HepG2 (cell line): ENCODE data around the gene VPS13D. TPM values are rescaled to one million over a fixed set of nuclear protein-coding genes. Genes with fewer than 3 reads are reported as not detected.

Source experiments
- ETV5 ChIP-seq: IDR thresholded peaks from 2 replicates; pipeline ENCODE4 v1.6.1; 2018; ENCODE audit warnings: missing biosample characterization, missing genetic modification reagents, inconsistent platforms, borderline replicate concordance
- FOXK2 ChIP-seq: fragments of 450-650 bp; IDR thresholded peaks from 2 replicates; pipeline ENCODE4 v1.6.1; 2016
- KLF6 ChIP-seq: IDR thresholded peaks from 2 replicates; pipeline ENCODE4 v1.8.0; 2016; ENCODE audit warnings: missing biosample characterization, missing genetic modification reagents
- MIER2 ChIP-seq: IDR thresholded peaks from 2 replicates; pipeline ENCODE4 v1.6.1; 2016; ENCODE audit warnings: missing biosample characterization, missing genetic modification reagents
- MLX ChIP-seq: IDR thresholded peaks from 2 replicates; pipeline ENCODE4 v1.6.1; 2016
- NR2F2 ChIP-seq: IDR thresholded peaks from 2 replicates; pipeline ENCODE4 v1.6.1; 2012; ENCODE audit warnings: low read depth, inconsistent platforms, borderline replicate concordance
- PRMT3 ChIP-seq: sonication (generic); formaldehyde crosslinking; IDR thresholded peaks from 2 replicates; pipeline ENCODE4 v1.8.1; 2022; ENCODE audit warnings: low read depth, mild to moderate bottlenecking, moderate library complexity, missing genetic modification reagents, borderline replicate concordance
- TEAD3 ChIP-seq: optimal IDR thresholded peaks from 2 replicates; pipeline ENCODE3; 2016; ENCODE audit warnings: borderline replicate concordance
- TRAFD1 ChIP-seq: sonication (generic); formaldehyde crosslinking; IDR thresholded peaks from 2 replicates; pipeline ENCODE4 v1.5.1; 2020; ENCODE audit warnings: missing genetic modification reagents, mild to moderate bottlenecking, borderline replicate concordance
- ZBTB7A ChIP-seq: sonication (generic); formaldehyde crosslinking; IDR thresholded peaks from 2 replicates; pipeline ENCODE4 v1.8.0; 2022; ENCODE audit warnings: mild to moderate bottlenecking, missing genetic modification reagents
- ZFP36L1 ChIP-seq: sonication (generic); formaldehyde crosslinking; IDR thresholded peaks from 2 replicates; pipeline ENCODE4 v1.8.0; 2022; ENCODE audit warnings: mild to moderate bottlenecking, missing genetic modification reagents, moderate library complexity
- ZKSCAN5 ChIP-seq: sonication (generic); formaldehyde crosslinking; IDR thresholded peaks from 2 replicates; pipeline ENCODE4 v1.5.1; 2020; ENCODE audit warnings: mild to moderate bottlenecking, missing genetic modification reagents
- ZNF746 ChIP-seq: sonication (generic); formaldehyde crosslinking; IDR thresholded peaks from 2 replicates; pipeline ENCODE4 v1.8.0; 2022; ENCODE audit warnings: mild to moderate bottlenecking, missing genetic modification reagents
- polyA plus RNA-seq, 8 experiments: library from polyadenylated mRNA; depleted of rRNA in 3 of 8; stranded (reverse) in 7 of 8; unstranded in 1 of 8; fragments of >200 nt; fragmentation: Illumina TruSeq in 4 of 8; extraction: Trizol in 4 of 8; gene quantifications; 2 replicates each; pipeline versions ENCODE4 v1.2.1 to v1.2.3, GENCODE V29; 2011 to 2016; ENCODE audit warnings: low read depth in 4 of 8, missing spikeins in 1 of 8, mixed read lengths in 1 of 8; ENCODE audit not compliant: insufficient read depth in 1 of 8
- total RNA-seq, 5 experiments: library from RNA; depleted of rRNA; stranded (reverse); fragments of >200 nt; fragmentation: Illumina TruSeq; extraction: Trizol; gene quantifications; 2 replicates each; pipeline ENCODE4 v1.2.3, GENCODE V29; 2016; ENCODE audit warnings: low read depth in 1 of 5
- TF ChIP-seq, protein P1 (sequence below): sonication (generic); formaldehyde crosslinking; IDR thresholded peaks from 2 replicates; pipeline ENCODE4 v1.5.0; 2020; ENCODE audit warnings: missing genetic modification reagents
- TF ChIP-seq, protein P2 (sequence below): sonication (generic); formaldehyde crosslinking; IDR thresholded peaks from 2 replicates; pipeline ENCODE4 v1.4.0; 2020; ENCODE audit warnings: mild to moderate bottlenecking, missing genetic modification reagents, borderline replicate concordance
- TF ChIP-seq, protein P3 (sequence below): sonication (generic); formaldehyde crosslinking; IDR thresholded peaks from 2 replicates; pipeline ENCODE4 v1.4.0; 2020; ENCODE audit warnings: missing genetic modification reagents

VPS13D gene
- total and polyA plus RNA-seq, 2 of the 13 experiments (the other 11 are each of a cell fraction or from before 2014, with no cell fraction given), result 8.6 to 13.9 TPM

- TF ChIP-seq, protein P1, sequence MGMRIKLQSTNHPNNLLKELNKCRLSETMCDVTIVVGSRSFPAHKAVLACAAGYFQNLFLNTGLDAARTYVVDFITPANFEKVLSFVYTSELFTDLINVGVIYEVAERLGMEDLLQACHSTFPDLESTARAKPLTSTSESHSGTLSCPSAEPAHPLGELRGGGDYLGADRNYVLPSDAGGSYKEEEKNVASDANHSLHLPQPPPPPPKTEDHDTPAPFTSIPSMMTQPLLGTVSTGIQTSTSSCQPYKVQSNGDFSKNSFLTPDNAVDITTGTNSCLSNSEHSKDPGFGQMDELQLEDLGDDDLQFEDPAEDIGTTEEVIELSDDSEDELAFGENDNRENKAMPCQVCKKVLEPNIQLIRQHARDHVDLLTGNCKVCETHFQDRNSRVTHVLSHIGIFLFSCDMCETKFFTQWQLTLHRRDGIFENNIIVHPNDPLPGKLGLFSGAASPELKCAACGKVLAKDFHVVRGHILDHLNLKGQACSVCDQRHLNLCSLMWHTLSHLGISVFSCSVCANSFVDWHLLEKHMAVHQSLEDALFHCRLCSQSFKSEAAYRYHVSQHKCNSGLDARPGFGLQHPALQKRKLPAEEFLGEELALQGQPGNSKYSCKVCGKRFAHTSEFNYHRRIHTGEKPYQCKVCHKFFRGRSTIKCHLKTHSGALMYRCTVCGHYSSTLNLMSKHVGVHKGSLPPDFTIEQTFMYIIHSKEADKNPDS (CRISPR knock-in tag), result peak; percentile 99
- TF ChIP-seq ETV5 (CRISPR knock-in tag) (peak; percentile 86), KLF6 (peak; percentile 35; the same call in 1 of the 2 replicates), ZKSCAN5 (CRISPR knock-in tag) (no peak), TRAFD1 (CRISPR knock-in tag) (no peak), ZBTB7A (0 out of 2 replicates have a peak, but pooled peaks have one; percentile 21), MIER2 (CRISPR knock-in tag) (peak; percentile 69), FOXK2 (no peak), MLX (peak; percentile 66), TEAD3 (CRISPR knock-in tag) (peak; percentile 84), NR2F2 (peak; percentile 88), ZFP36L1 (CRISPR knock-in tag) (0 out of 2 replicates have a peak, but pooled peaks have one; percentile 47), PRMT3 (CRISPR knock-in tag) (no peak), ZNF746 (CRISPR knock-in tag) (no peak)
- TF ChIP-seq, protein P2, sequence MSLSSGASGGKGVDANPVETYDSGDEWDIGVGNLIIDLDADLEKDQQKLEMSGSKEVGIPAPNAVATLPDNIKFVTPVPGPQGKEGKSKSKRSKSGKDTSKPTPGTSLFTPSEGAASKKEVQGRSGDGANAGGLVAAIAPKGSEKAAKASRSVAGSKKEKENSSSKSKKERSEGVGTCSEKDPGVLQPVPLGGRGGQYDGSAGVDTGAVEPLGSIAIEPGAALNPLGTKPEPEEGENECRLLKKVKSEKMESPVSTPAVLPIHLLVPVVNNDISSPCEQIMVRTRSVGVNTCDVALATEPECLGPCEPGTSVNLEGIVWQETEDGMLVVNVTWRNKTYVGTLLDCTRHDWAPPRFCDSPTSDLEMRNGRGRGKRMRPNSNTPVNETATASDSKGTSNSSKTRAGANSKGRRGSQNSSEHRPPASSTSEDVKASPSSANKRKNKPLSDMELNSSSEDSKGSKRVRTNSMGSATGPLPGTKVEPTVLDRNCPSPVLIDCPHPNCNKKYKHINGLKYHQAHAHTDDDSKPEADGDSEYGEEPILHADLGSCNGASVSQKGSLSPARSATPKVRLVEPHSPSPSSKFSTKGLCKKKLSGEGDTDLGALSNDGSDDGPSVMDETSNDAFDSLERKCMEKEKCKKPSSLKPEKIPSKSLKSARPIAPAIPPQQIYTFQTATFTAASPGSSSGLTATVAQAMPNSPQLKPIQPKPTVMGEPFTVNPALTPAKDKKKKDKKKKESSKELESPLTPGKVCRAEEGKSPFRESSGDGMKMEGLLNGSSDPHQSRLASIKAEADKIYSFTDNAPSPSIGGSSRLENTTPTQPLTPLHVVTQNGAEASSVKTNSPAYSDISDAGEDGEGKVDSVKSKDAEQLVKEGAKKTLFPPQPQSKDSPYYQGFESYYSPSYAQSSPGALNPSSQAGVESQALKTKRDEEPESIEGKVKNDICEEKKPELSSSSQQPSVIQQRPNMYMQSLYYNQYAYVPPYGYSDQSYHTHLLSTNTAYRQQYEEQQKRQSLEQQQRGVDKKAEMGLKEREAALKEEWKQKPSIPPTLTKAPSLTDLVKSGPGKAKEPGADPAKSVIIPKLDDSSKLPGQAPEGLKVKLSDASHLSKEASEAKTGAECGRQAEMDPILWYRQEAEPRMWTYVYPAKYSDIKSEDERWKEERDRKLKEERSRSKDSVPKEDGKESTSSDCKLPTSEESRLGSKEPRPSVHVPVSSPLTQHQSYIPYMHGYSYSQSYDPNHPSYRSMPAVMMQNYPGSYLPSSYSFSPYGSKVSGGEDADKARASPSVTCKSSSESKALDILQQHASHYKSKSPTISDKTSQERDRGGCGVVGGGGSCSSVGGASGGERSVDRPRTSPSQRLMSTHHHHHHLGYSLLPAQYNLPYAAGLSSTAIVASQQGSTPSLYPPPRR (CRISPR knock-in tag), result peak; percentile 89; the same call in 1 of the 2 replicates
- TF ChIP-seq, protein P3, sequence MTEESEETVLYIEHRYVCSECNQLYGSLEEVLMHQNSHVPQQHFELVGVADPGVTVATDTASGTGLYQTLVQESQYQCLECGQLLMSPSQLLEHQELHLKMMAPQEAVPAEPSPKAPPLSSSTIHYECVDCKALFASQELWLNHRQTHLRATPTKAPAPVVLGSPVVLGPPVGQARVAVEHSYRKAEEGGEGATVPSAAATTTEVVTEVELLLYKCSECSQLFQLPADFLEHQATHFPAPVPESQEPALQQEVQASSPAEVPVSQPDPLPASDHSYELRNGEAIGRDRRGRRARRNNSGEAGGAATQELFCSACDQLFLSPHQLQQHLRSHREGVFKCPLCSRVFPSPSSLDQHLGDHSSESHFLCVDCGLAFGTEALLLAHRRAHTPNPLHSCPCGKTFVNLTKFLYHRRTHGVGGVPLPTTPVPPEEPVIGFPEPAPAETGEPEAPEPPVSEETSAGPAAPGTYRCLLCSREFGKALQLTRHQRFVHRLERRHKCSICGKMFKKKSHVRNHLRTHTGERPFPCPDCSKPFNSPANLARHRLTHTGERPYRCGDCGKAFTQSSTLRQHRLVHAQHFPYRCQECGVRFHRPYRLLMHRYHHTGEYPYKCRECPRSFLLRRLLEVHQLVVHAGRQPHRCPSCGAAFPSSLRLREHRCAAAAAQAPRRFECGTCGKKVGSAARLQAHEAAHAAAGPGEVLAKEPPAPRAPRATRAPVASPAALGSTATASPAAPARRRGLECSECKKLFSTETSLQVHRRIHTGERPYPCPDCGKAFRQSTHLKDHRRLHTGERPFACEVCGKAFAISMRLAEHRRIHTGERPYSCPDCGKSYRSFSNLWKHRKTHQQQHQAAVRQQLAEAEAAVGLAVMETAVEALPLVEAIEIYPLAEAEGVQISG (CRISPR knock-in tag), result no peak
Observed at GRCh38 chr1:12453400-12454343, 223.8 kb downstream of the VPS13D start (continued).
